OCI-LY1 (cell line): ENCODE measurements around the gene CACNB3.

ENCODE experiments used
- CTCF ChIP-seq: fragments of 200-600 bp; sonication (generic), shearing (Covaris generic); IDR thresholded peaks from 2 replicates; pipeline ENCODE4 v1.5.1; 2017; ENCODE audit warnings: mild to moderate bottlenecking, antibody characterized with exemption, low read length, moderate library complexity, mixed read lengths
- EZH2 ChIP-seq: fragments of 200-600 bp; sonication (generic), shearing (Covaris generic); IDR thresholded peaks from 2 replicates; pipeline ENCODE4 v1.8.0; 2017; ENCODE audit warnings: borderline replicate concordance, mixed run types, mild to moderate bottlenecking, antibody characterized with exemption, low read length, moderate library complexity, mixed read lengths

- TF ChIP-seq CTCF, result no peak
- TF ChIP-seq EZH2, result no peak
These were observed 54.8 kb downstream of the CACNB3 start for GRCh38 chr12:48873096-48873495.
